ENCODE results near the gene RWDD4.

- TF ChIP-seq CTCF (IDR thresholded peaks at IDR 0.05) (no peak), POLR2A (IDR thresholded peaks at IDR 0.05) (no peak)
Observed at GRCh38 chr4:183636923-183637322, 22.1 kb downstream of the RWDD4 start.
